HG03196 (cell line): ENCODE data around the gene TENM3.
"Not testable (repeated sequence)": the region's sequence is repeated elsewhere in the genome, so short reads cannot be mapped to it uniquely, and the experiment has no call there.

Experiments used
- ATAC-seq: cut with Tn5 transposase; IDR thresholded peaks from one replicate; pipeline ENCODE4 v1.9.1; 2021; ENCODE audit not compliant: unreplicated experiment

Gene TENM3

GRCh38 chr4:182227611-182228010 lies 15.6 kb upstream of the TENM3 start:
- no peak for ATAC-seq

GRCh38 chr4:182228991-182229577 lies 14.1 kb upstream of the TENM3 start:
- no peak for ATAC-seq

GRCh38 chr4:182230256-182230655 lies 12.9 kb upstream of the TENM3 start:
- no peak for ATAC-seq

- no peak for ATAC-seq
Measured at GRCh38 chr4:182231080-182231479, 12.1 kb upstream of the TENM3 start.

- no peak for ATAC-seq
Measured at GRCh38 chr4:182231496-182231895, 11.7 kb upstream of the TENM3 start.

GRCh38 chr4:182233310-182234090 lies 9.7 kb upstream of the TENM3 start:
- ATAC-seq: no peak

GRCh38 chr4:182235021-182235795 lies 8.0 kb upstream of the TENM3 start:
- ATAC-seq: no peak

GRCh38 chr4:182236186-182236585 lies 7.0 kb upstream of the TENM3 start:
- ATAC-seq: no peak

GRCh38 chr4:182237010-182237409 lies 6.2 kb upstream of the TENM3 start:
- not testable (repeated sequence) for ATAC-seq

- no peak for ATAC-seq
Measured at GRCh38 chr4:182238355-182238931, 4.8 kb upstream of the TENM3 start.

- no peak for ATAC-seq
Measured at GRCh38 chr4:182240161-182241130, 2.8 kb upstream of the TENM3 start.

GRCh38 chr4:182242260-182242659 lies 942 bp upstream of the TENM3 start:
- ATAC-seq: not testable (repeated sequence)

GRCh38 chr4:182242787-182243186 lies 415 bp upstream of the TENM3 start:
- ATAC-seq: no peak

GRCh38 chr4:182245041-182245440 lies 1.8 kb downstream of the TENM3 start:
- ATAC-seq: no peak

- ATAC-seq: no peak
Measured at GRCh38 chr4:182245541-182246215, 2.5 kb downstream of the TENM3 start.

GRCh38 chr4:182246401-182247205 lies 3.4 kb downstream of the TENM3 start:
- ATAC-seq: no peak

GRCh38 chr4:182248295-182248694 lies 5.1 kb downstream of the TENM3 start:
- no peak for ATAC-seq

GRCh38 chr4:182250446-182250845 lies 7.2 kb downstream of the TENM3 start:
- ATAC-seq: no peak

- no peak for ATAC-seq
Measured at GRCh38 chr4:182251116-182251515, 7.9 kb downstream of the TENM3 start.
